Stimulated activated CD4-positive, alpha-beta T cell treated with anti-CD3 and anti-CD28 coated beads, Interleukin-1b, Interleukin-23, amount 100 ng/mL, for 4 hours (primary cell): ENCODE data around the gene CCL17.

Source experiments
- DNase-seq, 2 donors: peaks; one replicate each; pipeline ENCODE4 v3.0.0-alpha.2; 2020; ENCODE audit warnings: low read depth in 2 of 2

Gene CCL17

GRCh38 chr16:57377080-57377841 lies 27.3 kb upstream of the CCL17 start:
- no peak for DNase-seq

GRCh38 chr16:57379579-57379978 lies 25.0 kb upstream of the CCL17 start:
- DNase-seq = no peak

- DNase-seq = no peak
Measured at GRCh38 chr16:57380671-57381462, 23.7 kb upstream of the CCL17 start.

- no peak for DNase-seq
Measured at GRCh38 chr16:57381791-57382534, 22.6 kb upstream of the CCL17 start.

GRCh38 chr16:57382535-57383275 lies 21.9 kb upstream of the CCL17 start:
- DNase-seq = no peak

- DNase-seq = no peak
Measured at GRCh38 chr16:57383276-57384247, 21.0 kb upstream of the CCL17 start.

- no peak for DNase-seq
Measured at GRCh38 chr16:57384248-57385070, 20.1 kb upstream of the CCL17 start.

GRCh38 chr16:57385083-57385482 lies 19.5 kb upstream of the CCL17 start:
- DNase-seq = no peak

- DNase-seq = no peak
Measured at GRCh38 chr16:57386381-57386951, 18.1 kb upstream of the CCL17 start.

GRCh38 chr16:57387598-57388354 lies 16.8 kb upstream of the CCL17 start:
- DNase-seq = no peak

- DNase-seq = no peak
Measured at GRCh38 chr16:57388359-57389086, 16.0 kb upstream of the CCL17 start.

- DNase-seq = no peak
Measured at GRCh38 chr16:57389087-57389468, 15.5 kb upstream of the CCL17 start.

- no peak for DNase-seq
Measured at GRCh38 chr16:57390636-57391295, 13.8 kb upstream of the CCL17 start.

- DNase-seq = no peak
Measured at GRCh38 chr16:57391300-57391699, 13.3 kb upstream of the CCL17 start.

- DNase-seq = no peak
Measured at GRCh38 chr16:57391708-57392107, 12.9 kb upstream of the CCL17 start.

- no peak for DNase-seq
Measured at GRCh38 chr16:57392694-57393093, 11.9 kb upstream of the CCL17 start.

- no peak for DNase-seq
Measured at GRCh38 chr16:57394444-57394843, 10.1 kb upstream of the CCL17 start.
